Parathyroid adenoma (tissue), 2 donors: Measurements from ENCODE around the gene ATXN2L.

Experiments used
- H2AFZ ChIP-seq: fragments of 300-600 bp; sonication (generic); one replicate; pipeline ENCODE4 v1.7.0; 2017; ENCODE audit warnings: antibody characterized with exemption, mild to moderate bottlenecking
- H3K27ac ChIP-seq: fragments of 300-600 bp; sonication (generic); one replicate; pipeline ENCODE4 v1.7.0; 2017
- H3K27me3 ChIP-seq: fragments of 300-600 bp; sonication (generic); one replicate; pipeline ENCODE4 v1.7.0; 2017; ENCODE audit warnings: low read length; ENCODE audit not compliant: control insufficient read depth, insufficient read depth
- H3K36me3 ChIP-seq: fragments of 300-600 bp; sonication (generic); one replicate; pipeline ENCODE4 v1.7.0; 2017; ENCODE audit warnings: low read length; ENCODE audit not compliant: control insufficient read depth, insufficient read depth
- H3K4me1 ChIP-seq: fragments of 300-600 bp; sonication (generic); one replicate; pipeline ENCODE4 v1.7.0; 2017; ENCODE audit warnings: control low read depth
- H3K4me2 ChIP-seq: fragments of 300-600 bp; sonication (generic); one replicate; pipeline ENCODE4 v1.7.0; 2017; ENCODE audit warnings: low read length
- H3K4me3 ChIP-seq: fragments of 300-600 bp; sonication (generic); one replicate; pipeline ENCODE4 v1.7.0; 2017; ENCODE audit warnings: low read depth, low read length
- H3K79me2 ChIP-seq: fragments of 300-600 bp; sonication (generic); one replicate; pipeline ENCODE4 v1.7.0; 2017; ENCODE audit warnings: control low read depth
- H3K9ac ChIP-seq: fragments of 300-600 bp; sonication (generic); one replicate; pipeline ENCODE4 v1.7.0; 2017; ENCODE audit warnings: mild to moderate bottlenecking
- H3K9me3 ChIP-seq: fragments of 300-600 bp; sonication (generic); one replicate; pipeline ENCODE4 v1.7.0; 2017; ENCODE audit warnings: low read length; ENCODE audit not compliant: control insufficient read depth
- CTCF ChIP-seq: fragments of 300-600 bp; sonication (generic); IDR thresholded peaks from one replicate; pipeline ENCODE4 v1.7.0; 2017; ENCODE audit warnings: antibody characterized with exemption, mild to moderate bottlenecking
- donor health status: primary hyperparathyroidism.

Gene ATXN2L

DNA sequence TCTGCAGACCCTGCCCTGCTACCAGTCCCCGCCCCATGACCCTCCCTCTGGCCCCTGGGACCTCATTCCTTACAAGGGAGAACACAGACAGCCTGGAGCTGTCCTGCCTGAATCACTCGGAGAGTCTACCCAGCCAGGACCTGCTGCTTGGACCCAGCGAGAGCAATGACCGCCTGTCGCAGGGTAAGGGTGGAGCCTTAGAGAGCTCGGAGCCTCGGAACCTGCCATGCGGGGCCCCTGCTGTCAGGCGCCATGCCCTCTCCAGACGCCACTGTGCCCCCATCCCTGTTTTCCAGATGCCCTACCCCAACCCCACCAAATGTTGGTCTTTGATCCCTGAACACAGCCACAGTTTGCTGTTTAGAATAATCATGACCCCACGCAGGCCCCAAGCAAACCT, 46.4 kb downstream of the ATXN2L start:
- Histone ChIP-seq H3K27me3 (no peaks in the 10 kb centered on the region), H3K27ac (no peak overlapping the region), H3K79me2 (no peaks in the 10 kb centered on the region), H2AFZ (no peak overlapping the region), H3K4me2 (no peak overlapping the region), H3K4me3 (no peak overlapping the region), H3K4me1 (no peaks in the 10 kb centered on the region), H3K36me3 (no peaks in the 10 kb centered on the region), H3K9me3 (no peaks in the 10 kb centered on the region), H3K9ac (no peak overlapping the region)
- no peak for TF ChIP-seq CTCF

DNA sequence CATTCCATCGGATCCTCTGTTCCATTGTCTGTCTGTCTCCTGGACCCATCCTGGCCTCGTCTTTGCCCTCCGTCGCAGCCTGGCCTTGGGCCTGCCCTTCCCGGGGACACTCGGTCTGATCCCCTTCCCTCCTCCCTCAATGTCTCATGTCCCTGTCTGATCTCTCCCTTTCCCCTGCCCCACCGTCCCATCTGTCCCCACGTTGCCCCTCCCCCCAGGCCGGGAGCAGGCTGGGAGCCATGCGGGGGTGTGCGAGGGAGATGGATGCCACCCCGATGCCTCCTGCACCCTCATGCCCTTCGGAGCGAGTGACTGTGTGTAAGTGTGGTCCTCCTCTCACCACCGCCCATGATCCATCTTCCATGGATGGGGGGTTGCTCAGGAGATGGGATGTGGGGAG, 50.2 kb downstream of the ATXN2L start:
- Histone ChIP-seq H3K9me3 (no peaks in the 10 kb centered on the region), H3K4me2 (no peak overlapping the region), H2AFZ (no peak overlapping the region), H3K27ac (no peak overlapping the region), H3K27me3 (no peaks in the 10 kb centered on the region), H3K9ac (no peak overlapping the region), H3K4me1 (no peaks in the 10 kb centered on the region), H3K4me3 (no peak overlapping the region), H3K36me3 (no peaks in the 10 kb centered on the region), H3K79me2 (no peaks in the 10 kb centered on the region)
- TF ChIP-seq CTCF = no peak

GRCh38 chr16:28873543-28874201, 50.9 kb downstream of the ATXN2L start:
- Histone ChIP-seq H3K4me2 (no peak overlapping the region), H3K27me3 (no peaks in the 10 kb centered on the region), H2AFZ (no peak overlapping the region), H3K36me3 (no peaks in the 10 kb centered on the region), H3K9me3 (no peaks in the 10 kb centered on the region), H3K27ac (no peak overlapping the region), H3K4me1 (no peaks in the 10 kb centered on the region), H3K4me3 (no peak overlapping the region), H3K79me2 (no peaks in the 10 kb centered on the region), H3K9ac (no peak overlapping the region)
- TF ChIP-seq CTCF = peak; percentile 61

GRCh38 chr16:28874406-28874805, 51.6 kb downstream of the ATXN2L start:
- TF ChIP-seq CTCF = no peak
- no peak overlapping the region for H3K4me3 ChIP-seq
- H3K9me3 ChIP-seq = no peaks in the 10 kb centered on the region
- H2AFZ ChIP-seq = no peak overlapping the region
- no peaks in the 10 kb centered on the region for H3K79me2 ChIP-seq
- no peaks in the 10 kb centered on the region for H3K27me3 ChIP-seq
- H3K36me3 ChIP-seq = no peaks in the 10 kb centered on the region
- H3K27ac ChIP-seq = no peak overlapping the region
- no peaks in the 10 kb centered on the region for H3K4me1 ChIP-seq
- H3K4me2 ChIP-seq = no peak overlapping the region
- no peak overlapping the region for H3K9ac ChIP-seq
